ENCODE results near the gene CISD3.

CISD3 gene

DNA sequence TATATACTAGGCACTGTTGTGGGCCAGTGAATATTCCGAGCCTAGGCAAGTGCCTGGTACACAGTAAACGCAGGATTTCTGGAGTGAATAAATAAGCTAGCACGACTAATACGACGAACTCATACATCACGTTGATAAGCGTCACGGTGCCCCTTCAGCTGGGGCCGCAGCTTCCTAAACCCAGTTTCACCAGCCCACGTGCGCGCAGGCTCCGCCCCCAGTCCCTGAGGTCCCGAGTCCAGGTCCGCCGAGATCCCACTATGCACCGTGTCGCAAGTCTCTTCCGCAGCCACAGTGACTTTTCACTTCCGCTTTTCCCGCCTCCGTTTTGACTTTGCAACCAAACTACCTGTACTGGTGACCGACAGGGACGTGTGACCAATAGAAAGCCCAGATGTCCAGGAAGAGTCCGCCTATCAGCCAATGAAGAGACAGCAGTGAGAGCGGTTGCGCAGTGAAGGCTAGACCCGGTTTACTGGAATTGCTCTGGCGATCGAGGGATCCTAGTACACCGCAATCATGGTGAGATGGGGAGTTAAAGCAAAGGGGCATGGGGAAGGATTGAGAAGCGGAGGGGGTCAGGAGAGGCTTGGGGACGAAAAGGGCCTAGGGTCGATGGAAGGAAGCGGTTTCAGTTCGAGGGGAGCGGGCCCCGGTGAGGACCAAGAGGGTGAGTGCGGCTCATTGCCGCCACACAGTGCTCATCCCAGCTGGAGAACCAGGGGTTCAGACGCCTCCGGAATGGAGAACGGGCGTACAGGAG lies 22.3 kb downstream of the CISD3 start, which contains the start of gene PSMB3 (continued):
- TF ChIP-seq YY2 (tag by site-specific recombination; IDR thresholded peaks at IDR 0.05) (0 out of 2 replicates have a peak, but pooled peaks have one; percentile 27), ZNF701 (tag by site-specific recombination; IDR thresholded peaks at IDR 0.05) (no peak), EGR2 (tag by site-specific recombination; IDR thresholded peaks at IDR 0.05; ENCODE audit: low read depth) (peak; percentile 83), ZNF121 (tag by site-specific recombination; IDR thresholded peaks at IDR 0.05) (no peak), WT1 (tag by site-specific recombination; IDR thresholded peaks at IDR 0.05) (peak; percentile 34), ZFHX2 (tag by site-specific recombination; conservative IDR thresholded peaks at IDR 0.05) (peak; percentile 94), REST (tag by site-specific recombination; IDR thresholded peaks at IDR 0.05) (0 out of 2 replicates have a peak, but pooled peaks have one; percentile 11), ZXDB (tag by site-specific recombination; IDR thresholded peaks at IDR 0.05) (peak; percentile 80), ZNF548 (tag by site-specific recombination; IDR thresholded peaks at IDR 0.05) (no peak), ZIC2 (tag by site-specific recombination; IDR thresholded peaks at IDR 0.05) (no peak), ZBTB48 (tag by site-specific recombination; IDR thresholded peaks at IDR 0.05) (peak; percentile 66; the same call in 1 of the 2 replicates), ZNF747 (tag by site-specific recombination; IDR thresholded peaks at IDR 0.05) (no peak), ZNF112 (tag by site-specific recombination; IDR thresholded peaks at IDR 0.05) (no peak), ATF2 (tag by site-specific recombination; IDR thresholded peaks at IDR 0.05; ENCODE audit: low read depth) (no peak), MYNN (tag by site-specific recombination; IDR thresholded peaks at IDR 0.05; ENCODE audit: borderline replicate concordance) (no peak), PRDM10 (tag by site-specific recombination; IDR thresholded peaks at IDR 0.05) (peak; percentile 13; the same call in 1 of the 2 replicates), ZNF426 (tag by site-specific recombination; IDR thresholded peaks at IDR 0.05) (no peak), SCRT1 (tag by site-specific recombination; IDR thresholded peaks at IDR 0.05; ENCODE audit: borderline replicate concordance) (no peak), AEBP2 (tag by site-specific recombination; IDR thresholded peaks at IDR 0.05; ENCODE audit: borderline replicate concordance) (no peak), ZNF174 (tag by site-specific recombination; IDR thresholded peaks at IDR 0.05) (no peak), YY1 (tag by site-specific recombination; IDR thresholded peaks at IDR 0.05) (no peak), OSR2 (tag by site-specific recombination; IDR thresholded peaks at IDR 0.05) (peak; percentile 9; the same call in 1 of the 2 replicates), ZNF214 (tag by site-specific recombination; IDR thresholded peaks at IDR 0.05; ENCODE audit: borderline replicate concordance) (no peak), ZBTB20 (tag by site-specific recombination; IDR thresholded peaks at IDR 0.05) (peak; percentile 54; the same call in 1 of the 2 replicates)
- TF ChIP-seq, protein P1, sequence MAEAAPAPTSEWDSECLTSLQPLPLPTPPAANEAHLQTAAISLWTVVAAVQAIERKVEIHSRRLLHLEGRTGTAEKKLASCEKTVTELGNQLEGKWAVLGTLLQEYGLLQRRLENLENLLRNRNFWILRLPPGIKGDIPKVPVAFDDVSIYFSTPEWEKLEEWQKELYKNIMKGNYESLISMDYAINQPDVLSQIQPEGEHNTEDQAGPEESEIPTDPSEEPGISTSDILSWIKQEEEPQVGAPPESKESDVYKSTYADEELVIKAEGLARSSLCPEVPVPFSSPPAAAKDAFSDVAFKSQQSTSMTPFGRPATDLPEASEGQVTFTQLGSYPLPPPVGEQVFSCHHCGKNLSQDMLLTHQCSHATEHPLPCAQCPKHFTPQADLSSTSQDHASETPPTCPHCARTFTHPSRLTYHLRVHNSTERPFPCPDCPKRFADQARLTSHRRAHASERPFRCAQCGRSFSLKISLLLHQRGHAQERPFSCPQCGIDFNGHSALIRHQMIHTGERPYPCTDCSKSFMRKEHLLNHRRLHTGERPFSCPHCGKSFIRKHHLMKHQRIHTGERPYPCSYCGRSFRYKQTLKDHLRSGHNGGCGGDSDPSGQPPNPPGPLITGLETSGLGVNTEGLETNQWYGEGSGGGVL (tag by site-specific recombination; IDR thresholded peaks at IDR 0.05) = peak; percentile 19; the same call in 1 of the 2 replicates
- TF ChIP-seq, protein P2, sequence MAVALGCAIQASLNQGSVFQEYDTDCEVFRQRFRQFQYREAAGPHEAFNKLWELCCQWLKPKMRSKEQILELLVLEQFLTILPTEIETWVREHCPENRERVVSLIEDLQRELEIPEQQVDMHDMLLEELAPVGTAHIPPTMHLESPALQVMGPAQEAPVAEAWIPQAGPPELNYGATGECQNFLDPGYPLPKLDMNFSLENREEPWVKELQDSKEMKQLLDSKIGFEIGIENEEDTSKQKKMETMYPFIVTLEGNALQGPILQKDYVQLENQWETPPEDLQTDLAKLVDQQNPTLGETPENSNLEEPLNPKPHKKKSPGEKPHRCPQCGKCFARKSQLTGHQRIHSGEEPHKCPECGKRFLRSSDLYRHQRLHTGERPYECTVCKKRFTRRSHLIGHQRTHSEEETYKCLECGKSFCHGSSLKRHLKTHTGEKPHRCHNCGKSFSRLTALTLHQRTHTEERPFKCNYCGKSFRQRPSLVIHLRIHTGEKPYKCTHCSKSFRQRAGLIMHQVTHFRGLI (tag by site-specific recombination; IDR thresholded peaks at IDR 0.05) = no peak

Measured in HEK293 (cell line).